HG03520 (cell line): Measurements from ENCODE around the gene CTBS.
A peak's percentile ranks its signal among the peaks of the same experiment; 100 is the strongest.
"Not testable (repeated sequence)": the region's sequence is repeated elsewhere in the genome, so short reads cannot be mapped to it uniquely, and the experiment has no call there.

ENCODE experiments used
- ATAC-seq: cut with Tn5 transposase; IDR thresholded peaks from one replicate; pipeline ENCODE4 v1.9.1; 2021; ENCODE audit warnings: mild to moderate bottlenecking, moderate library complexity; ENCODE audit not compliant: unreplicated experiment

Gene CTBS

GRCh38 chr1:84507887-84508286 is 66.4 kb downstream of the CTBS start:
- not testable (repeated sequence) for ATAC-seq

- ATAC-seq: no peak
Observed at GRCh38 chr1:84506729-84507453, 67.3 kb downstream of the CTBS start.

GRCh38 chr1:84506002-84506728 is 68.1 kb downstream of the CTBS start, which contains the start of the genes GNG5 and SPATA1:
Gene GNG5 (minus strand): TSS chr1:84506581. CDS start chr1:84506091, 490 bp downstream.
Gene SPATA1 (plus strand): TSS chr1:84506386. CDS start chr1:84516360, 9,974 bp downstream.
- peak; percentile 76 for ATAC-seq

GRCh38 chr1:84505493-84506001 is 68.7 kb downstream of the CTBS start:
- ATAC-seq: peak; percentile 23

GRCh38 chr1:84504580-84505492 is 69.4 kb downstream of the CTBS start:
- no peak for ATAC-seq

- no peak for ATAC-seq
Observed at GRCh38 chr1:84502927-84503326, 71.3 kb downstream of the CTBS start.
